Activated CD8-positive, alpha-beta memory T cell treated with anti-CD3 and anti-CD28 coated beads, Interleukin-2, amount 50 U/mL, for 1 hour (primary cell): ENCODE measurements around the gene ISCA1.
A peak's percentile ranks its signal among the peaks of the same experiment; 100 is the strongest.
"Not testable (repeated sequence)": the region's sequence is repeated elsewhere in the genome, so short reads cannot be mapped to it uniquely, and the experiment has no call there.

Experiments used
- DNase-seq: peaks from one replicate; pipeline ENCODE4 v3.0.0-alpha.2; 2020; ENCODE audit errors: extremely low read depth

The ISCA1 gene

DNA sequence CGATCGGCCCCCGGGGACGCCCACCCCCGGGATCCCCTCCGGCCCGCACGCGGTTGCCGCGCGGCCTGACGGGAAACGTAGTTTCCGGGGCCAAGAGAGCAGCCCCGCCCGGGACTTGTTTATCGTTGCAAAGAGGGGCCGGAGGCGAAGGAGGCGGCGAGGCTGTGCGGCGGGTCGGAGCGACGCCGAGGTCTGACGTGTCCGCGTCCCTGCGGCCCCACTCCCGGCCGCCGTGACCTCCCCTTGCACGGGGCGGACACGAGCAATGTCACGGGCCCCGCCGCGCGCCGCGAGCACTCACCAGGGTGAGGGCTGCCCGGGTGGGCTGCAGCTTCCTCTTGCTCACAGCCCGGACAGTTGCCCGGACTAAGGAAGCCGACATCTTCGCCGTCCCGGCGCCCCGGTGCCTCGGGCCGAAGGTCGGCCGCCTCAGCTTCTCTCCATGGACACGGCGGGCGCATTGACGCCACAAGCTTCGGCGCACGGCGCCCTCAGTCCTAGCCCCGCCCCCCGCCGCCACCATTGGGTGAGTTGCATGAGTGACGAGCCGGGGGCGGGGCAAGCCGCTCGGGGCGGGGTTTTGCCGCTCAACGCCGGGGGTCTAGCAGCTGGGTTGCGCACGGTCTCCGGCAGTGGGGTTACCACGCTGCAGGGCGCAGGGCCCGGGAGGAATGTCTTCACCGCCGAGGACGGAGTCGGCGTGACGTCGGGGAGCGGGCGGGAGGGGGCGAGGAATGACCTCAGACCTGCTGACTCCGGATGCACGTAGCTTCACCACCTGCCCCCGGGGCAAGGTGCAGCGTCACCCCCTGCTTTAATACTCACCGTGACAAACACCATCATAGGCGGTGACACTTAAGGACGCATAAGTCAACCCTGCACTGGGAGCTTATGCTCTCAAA lies at the start of gene ISCA1:
ISCA1 (minus strand) TSS at position 462 of the 902 bp plus-strand sequence; CDS start at position 382, 80 bp downstream.
- peak; percentile 97 for DNase-seq

DNA sequence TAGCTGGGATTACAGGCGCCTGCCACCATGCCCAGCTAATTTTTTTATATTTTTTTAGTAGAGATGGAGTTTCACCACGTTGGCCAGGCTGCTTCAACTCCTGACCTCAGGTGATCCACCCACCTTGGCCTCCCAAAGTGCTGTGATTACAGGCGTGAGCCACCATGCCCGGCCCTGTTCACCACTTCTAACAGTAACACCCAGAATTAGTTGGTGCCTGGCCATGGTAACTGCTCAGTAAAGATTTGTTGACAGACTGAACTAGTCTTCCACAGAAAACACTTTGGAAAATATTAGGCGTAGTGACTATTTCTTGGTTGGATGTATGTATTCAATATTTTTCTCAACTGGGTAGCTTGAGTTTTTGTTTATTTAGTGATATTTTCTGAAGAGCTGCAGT lies 47.8 kb upstream of the ISCA1 start:
- DNase-seq, result no peak

DNA sequence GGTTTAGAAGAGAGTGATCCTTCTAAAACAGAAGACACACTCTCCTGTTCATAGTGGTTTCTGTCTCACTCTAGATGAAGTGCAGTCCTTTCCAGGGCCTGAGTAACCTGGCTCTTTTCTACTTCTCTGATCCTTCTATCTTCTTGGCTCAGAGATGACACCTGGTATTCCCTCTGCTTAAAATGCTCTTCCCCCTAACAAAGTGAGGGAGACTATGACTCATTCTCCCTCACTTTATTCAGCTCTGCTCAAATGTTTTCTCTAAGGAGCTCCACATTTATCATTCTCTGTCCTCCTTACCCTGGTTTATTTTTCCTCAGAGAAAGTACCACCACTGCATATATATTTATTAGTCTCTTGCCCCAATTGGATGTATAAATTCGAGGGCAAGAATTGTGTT lies 47.3 kb upstream of the ISCA1 start:
- DNase-seq, result no peak

DNA sequence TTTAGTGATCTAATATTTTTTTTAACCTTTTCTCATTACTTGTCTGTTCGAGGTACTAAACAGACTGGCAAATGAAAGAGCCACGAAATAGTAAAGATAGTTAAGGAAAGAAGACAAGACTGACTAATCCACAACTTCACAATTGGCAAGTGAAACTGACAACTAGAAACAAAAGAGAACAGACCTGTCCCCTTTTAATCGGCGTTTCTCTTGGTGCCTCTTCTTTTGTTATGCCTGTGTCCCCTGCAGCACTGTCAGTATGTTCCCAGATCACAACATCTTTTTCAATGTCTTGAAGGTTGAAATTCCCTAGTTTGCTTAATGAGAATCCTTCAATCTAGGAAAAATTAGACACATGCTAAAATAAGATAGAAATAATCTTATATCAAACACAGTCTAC lies 45.8 kb upstream of the ISCA1 start:
- no peak for DNase-seq

DNA sequence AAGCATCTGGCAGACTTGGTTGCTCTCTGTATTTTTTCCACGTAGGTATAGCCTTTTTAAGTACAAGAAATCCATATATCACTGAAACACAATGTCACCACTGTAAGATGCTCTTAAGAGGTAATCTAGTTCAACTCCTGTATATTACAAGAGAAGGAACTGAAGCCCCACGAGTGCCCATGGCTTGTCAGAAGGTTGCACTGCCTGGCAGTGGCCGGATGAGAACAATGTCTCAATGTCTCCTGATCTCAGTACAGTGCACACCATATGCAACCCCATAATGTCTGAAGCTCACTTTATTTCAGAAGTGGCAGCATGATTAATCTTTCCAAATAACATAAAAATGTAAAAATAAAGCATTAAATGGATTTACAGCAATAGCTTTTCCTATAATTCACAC lies 44.2 kb upstream of the ISCA1 start:
- DNase-seq, result no peak

DNA sequence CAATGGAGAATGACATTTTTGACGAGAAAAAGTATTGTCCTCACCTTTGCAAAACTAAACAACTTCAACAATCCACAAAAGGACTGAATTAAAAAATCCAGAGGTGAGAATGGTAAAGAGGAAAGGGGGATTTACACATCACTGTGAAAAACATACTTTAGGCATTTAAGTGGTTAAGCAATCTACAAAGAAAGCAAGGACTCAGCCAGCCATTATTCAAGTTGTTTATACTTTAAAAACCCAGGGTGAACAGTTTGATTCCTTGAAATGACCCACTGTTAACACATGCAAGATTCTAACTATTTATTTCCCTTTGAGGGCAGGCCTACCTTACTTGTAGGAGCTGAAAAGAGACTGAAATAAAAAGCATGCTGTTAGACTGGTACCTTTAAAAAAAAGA lies 42.6 kb upstream of the ISCA1 start:
- no peak for DNase-seq

DNA sequence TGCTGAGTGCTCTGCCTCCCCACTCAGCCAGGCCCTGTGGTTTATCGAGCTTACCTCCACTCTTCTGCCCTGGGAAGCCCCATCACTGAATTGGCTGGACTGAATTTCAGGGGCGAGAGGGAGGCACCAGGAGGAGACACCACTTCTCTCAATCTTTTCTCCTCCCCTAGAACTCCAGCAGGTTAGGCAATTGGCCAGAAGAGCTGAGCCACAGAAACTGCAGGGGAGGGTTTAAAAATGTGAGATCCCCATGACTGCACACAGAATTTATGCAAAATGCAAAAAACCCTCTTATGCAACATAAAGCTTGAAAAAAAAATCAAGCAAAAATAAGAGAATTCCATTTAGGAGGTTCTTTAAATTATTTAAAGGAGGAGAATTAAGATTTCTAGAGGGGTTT lies 42.0 kb upstream of the ISCA1 start:
- no peak for DNase-seq

DNA sequence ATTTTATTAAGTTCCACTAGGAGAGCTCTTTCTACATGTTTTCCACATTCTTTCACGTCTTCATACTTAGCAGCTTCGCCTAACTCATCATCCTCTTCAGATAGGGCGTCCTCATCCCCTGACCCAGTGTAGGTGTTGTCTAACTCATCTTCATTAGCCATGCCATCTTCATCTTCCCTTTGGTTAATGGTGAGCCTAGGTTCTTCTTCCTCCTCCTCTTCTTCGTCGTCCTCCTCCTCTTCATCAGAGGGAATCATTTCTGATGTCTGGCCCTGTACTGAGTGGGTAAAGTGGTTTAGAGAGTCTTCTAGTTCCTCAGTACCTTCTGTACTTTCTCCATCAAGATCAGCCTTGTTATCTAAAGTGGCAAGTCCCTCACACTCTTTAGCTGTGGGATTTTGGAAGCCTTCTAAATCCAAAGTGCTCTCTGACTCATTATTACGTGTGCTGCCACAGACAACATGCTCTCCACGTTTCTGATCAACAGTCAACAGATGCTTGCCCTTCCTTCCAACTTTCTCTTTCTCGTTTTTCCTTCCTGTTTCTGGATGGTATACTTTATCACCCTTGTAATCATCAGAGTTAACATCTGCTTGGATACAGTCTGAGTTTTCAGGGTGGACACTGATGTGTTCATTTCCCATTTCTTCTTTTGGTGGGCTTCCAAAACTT lies 40.8 kb upstream of the ISCA1 start:
- no peak for DNase-seq

DNA sequence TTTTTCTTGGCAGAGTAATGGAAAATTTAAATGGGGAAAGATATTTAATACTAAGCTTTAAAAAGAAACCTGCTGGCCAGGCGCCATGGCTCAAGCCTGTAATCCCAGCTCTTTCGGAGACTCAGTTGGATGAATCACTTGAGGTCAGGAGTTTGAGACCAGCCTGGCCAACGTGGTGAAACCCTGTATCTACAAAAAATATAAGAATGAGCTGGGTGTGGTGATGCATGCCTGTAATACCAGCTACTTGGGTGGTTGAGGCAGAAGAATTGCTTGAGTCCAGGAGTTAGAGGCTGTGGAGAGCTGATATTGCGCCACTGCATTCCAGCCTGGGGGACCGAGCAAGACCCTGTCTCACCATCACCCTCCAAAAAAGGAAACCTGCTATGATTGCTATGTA lies 39.0 kb upstream of the ISCA1 start:
- DNase-seq, result no peak

DNA sequence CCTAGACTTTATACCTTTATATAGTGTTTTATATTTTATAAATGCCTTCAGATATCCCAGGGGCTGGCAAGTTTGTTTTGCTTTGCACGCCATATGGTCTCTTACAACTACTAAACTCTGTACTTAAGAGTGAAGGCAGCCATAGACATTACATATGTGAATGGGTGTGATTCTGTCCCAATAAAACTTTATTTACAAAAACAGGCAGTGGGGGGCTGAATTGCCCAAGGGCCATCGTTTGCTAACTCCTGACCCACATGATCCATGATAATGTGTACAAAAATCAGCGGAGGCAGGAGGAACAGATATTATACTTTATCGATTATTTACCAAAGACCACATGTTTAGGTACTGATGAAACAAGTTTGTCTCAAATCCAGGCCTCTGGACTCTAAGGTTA lies 35.8 kb upstream of the ISCA1 start:
- DNase-seq, result no peak

DNA sequence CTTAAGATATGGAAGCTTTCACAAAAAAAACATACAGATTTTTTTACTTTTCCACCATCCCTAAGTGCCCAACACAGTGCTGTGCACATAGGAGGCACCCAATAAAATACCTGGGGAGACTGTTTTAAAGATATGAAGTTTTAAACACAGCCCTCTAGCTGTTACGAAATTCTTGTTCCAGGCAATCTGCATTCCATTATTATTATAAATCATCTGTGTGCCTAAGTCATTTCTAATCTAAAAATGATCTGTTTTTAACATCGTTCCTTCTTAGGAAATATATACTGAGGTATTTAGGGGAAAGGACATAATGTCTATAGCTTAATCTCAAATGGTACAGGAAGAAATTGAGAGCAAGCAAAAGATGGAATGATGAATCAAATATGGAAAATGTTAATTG lies 32.7 kb upstream of the ISCA1 start:
- DNase-seq, result no peak

DNA sequence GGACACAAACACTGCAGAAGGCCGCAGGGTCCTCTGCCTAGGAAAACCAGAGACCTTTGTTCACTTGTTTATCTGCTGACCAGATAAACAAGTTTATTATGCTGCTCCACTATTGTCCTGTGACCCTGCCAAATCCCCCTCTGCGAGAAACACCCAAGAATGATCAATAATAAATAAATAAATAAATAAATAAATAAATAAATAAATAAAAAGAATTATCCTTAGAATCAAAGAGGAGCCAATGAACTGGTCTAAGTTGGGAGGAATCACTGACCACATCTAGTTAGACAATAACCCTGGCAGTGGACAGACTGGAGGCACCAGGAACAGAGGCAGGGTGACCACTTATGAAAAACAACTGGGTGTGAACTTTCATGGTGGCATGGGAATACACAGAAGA lies 30.6 kb upstream of the ISCA1 start:
- not testable (repeated sequence) for DNase-seq

DNA sequence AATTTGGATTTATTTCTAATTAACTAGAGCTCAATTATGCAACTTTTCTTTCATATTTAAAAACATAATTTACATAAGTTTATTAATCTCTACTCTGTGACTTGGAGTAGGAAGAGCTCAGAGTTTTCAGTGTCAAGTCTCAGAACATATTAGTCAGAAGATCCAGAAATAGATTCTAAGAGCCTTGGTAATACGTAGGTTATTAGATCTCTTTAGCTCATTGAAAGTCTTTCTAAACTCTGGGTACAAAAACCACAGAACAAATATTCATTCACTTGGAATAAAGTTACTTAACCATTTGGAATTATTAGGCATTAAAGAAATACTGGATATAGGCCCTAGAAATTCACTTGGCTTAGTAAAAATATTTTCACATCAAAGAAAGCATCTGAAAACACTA lies 26.3 kb upstream of the ISCA1 start:
- DNase-seq, result no peak

DNA sequence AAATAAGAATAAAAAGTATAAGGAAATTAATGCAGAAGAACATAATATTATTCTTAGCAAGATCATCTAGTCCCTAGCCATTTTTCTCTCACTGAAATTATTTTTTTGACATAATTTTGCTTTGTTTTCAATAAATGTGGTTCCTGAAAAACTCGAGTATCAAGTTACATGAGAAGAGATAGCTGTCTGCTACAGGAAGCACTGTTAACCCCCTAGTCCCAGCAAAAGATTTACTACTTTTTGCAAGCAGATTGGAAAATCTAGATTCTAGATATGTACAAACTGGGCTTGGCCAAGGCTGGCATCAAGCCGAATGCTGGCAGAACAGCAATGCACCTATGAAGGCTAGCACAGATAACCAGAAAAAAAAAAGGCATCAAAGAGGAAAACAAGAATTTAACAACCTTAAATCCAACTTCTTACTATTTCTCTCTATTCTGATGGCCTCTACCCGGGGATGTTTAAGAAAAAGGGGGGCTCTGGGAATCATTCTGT lies 21.9 kb upstream of the ISCA1 start:
- DNase-seq, result no peak

DNA sequence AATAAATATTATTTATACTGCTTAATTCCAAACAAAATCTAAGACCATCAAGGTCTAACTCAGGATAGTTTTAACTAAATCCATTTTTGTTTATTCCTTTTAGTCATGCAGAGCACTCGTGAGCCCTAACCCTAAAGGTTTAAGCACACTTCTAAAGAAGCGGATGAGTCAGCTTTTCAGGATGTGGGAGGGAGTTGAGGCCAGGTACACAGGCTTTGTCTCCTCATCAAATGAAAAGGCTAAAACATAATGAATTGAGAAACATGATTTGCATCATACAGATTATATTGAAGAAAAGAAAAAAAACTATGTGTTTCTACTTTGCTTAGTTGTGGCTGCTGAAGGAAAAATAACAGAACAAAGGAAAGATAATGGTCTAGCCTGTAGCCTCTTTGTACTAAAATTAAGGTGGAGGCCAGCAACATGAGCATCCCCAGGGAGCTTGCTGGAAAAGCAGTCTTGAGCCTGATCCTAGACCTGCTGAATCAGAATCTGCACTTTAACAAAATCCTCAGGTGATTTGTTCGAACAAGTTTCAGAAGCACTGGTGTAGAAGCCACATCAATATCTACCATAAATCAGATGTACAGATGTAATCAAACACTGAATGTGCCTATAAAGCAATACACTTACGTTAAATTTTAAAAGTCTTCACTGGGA lies 21.1 kb upstream of the ISCA1 start:
- DNase-seq, result peak; percentile 10

DNA sequence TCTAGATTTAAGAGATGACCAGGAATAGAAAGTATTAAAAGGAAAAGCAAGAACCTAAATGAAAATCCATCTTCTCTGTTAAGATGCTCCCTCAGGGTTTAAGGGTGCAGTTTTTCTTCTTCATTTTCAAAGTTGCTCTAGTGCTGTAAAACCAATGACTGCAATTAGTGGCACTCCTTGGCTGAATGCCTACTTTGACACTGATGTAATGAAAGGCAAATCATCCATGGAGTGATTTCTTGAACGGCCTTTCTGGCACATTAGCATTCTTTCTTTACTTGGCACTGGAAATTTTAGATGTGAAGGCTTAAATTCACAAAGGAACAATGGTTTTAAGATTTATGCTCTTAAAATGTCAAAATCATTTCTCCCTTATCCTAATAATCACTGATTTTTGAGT lies 19.3 kb upstream of the ISCA1 start:
- DNase-seq, result no peak

DNA sequence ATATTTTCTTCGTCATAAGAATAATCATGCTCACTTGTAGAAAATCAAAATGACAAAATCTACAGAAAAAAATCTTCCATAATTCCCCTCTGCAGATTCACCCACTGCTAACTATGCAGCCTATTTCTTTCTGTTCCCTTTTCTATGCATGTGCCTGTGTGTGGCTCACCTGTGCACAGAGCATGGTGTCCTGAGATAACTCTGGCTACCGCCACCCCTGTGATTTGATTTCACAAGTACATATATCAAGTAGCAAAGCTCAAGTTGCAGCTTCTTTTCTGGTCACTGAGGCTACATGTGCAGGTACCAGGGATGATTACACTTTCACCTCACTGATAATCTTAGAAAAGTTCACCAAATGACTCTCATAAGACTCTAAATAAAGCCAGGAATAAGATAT lies 18.4 kb upstream of the ISCA1 start:
- no peak for DNase-seq

DNA sequence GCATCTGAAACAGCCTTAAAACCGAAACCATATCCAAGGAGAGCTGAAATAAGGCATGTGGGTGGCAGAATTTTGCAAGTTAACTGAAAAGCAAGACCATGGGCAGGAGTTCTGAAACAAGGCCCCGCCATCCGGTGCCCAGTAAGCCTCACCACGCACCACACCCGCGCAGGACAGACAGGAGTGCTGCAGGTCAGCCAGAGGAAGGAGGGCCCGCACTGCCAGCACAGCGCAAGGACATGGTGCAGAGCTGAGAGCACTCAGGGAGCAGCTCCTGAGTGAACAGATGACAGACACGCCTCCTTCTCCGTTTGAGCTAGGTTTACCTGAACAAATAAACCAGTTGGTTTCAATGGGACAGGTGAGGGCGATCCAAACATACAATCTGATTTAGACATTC lies 16.5 kb upstream of the ISCA1 start:
- no peak for DNase-seq

DNA sequence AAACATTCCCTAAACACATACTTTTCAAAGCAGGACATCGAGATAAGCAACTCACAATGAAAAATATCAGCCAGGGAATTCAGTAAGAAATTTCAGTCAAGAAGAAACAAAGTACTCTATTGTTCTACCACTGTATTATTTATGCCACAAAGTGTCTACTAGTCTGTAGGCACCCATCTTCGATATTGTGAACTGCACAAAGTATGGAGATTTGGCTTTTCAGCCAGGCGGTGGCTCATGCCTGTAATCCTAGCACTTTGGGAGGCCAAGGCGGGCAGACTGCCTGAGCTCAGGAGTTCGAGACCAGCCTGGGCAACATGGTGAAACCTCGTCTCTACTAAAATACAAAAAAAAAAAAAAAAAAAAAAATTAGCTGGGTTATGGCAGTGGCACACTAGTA lies 8.0 kb upstream of the ISCA1 start:
- not testable (repeated sequence) for DNase-seq

DNA sequence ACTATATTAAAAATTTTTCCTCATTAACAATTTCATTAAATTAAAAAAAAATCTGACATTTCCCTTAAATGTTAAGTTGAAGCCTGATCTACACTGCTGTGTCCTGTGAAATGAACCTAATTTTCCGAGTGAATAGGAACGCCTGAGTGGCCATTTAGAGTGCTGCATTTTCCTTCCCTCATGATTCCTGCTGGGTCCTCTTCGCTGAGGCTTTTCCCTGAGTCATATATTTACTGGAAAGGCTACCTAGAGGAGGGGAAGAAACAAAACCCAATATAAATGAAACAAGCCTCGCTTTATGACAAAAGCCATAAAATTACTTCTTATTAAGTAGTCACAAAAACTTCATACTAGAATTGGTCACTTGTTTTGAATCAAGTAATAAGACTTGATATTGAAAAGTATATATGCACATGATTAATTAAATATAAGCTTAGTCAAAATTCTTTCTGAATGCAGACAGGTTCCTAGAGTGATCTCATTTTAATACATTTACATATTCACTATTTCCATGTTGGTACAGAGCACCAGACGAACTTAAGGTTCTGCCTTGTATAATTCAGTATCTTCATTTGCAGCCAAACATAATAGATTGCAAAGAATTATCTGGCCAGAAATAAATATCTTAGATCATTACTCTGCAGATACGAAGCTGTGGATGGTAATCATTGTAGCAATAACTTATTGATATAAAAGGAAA lies 6.3 kb upstream of the ISCA1 start:
- no peak for DNase-seq

DNA sequence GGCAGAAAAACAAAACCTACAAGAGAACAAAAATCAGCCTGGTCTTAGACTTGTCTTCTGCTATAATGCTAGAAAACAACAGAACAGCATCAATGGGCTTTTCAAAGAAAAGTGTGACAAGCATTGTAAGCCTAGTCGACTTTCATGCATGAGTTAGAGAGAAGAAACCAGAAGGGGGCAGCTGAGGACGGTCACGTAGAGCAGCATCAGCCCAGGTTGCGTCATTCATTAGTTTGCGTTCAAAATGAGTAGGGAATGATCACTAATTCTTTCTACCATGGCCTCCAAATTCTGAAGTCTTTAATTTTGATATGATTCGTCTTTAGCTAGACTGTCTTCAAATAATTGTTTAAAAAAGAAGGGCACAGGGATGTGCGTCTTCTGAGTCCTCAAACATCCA lies 4.7 kb upstream of the ISCA1 start:
- DNase-seq, result no peak

DNA sequence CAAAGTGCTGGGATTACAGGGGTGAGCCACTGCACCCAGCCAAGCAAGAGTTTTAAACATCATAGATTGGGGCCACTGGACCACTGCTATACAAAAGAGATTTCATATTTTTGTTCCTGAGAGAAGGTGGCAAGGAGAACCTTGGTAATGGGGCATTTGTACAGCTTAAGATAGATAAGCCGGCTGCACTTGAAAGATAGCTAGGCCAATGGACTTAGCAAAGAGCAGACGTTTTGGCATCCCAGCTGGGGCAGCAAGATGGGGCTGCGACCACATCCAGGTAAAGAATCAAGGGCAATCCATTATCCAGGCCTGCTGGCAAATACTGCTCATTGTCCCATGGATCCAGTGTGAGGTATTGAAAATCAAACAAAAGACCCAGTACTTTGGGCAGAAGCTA lies 3.9 kb upstream of the ISCA1 start:
- DNase-seq, result no peak
